Measurements from ENCODE around the gene ST13. TPM values are rescaled to one million over a fixed set of nuclear protein-coding genes. Genes with fewer than 3 reads are reported as not detected.
A peak's percentile ranks its signal among the peaks of the same experiment; 100 is the strongest.
"Not testable (repeated sequence)": the region's sequence is repeated elsewhere in the genome, so short reads cannot be mapped to it uniquely, and the experiment has no call there.

ST13 gene
- total RNA-seq, 1 donor: 231 TPM

DNA sequence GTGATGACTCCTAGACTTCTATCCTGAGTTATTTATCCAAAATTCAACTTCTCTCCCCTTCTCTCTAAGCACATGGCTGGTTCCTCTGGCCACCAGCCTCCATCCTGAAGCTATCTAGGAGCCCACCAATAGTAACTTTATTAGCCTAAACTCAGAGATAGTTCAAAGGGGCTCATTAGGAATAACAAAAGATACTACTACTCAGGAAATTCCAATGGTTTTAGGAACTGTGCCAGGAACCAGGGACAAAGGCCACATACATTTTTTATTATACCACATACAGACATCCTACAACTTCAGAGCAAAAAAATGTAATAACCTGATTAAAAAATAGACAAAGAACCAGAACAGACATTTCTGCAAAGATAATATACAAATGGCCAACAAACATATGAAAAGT lies 65.2 kb downstream of the ST13 start:
- Histone ChIP-seq H3K27me3 (ENCODE audit: insufficient read depth, low read length) (no peaks in the 10 kb centered on the region), H3K79me2 (ENCODE audit: insufficient read depth, low read length) (no peaks in the 10 kb centered on the region), H3K36me3 (ENCODE audit: insufficient read depth, low read length) (peaks cover 5% of the 10 kb centered on the region), H2AFZ (ENCODE audit: low read length) (no peak overlapping the region), H3K27ac (ENCODE audit: low read depth, low read length) (no peak overlapping the region), H3K9me3 (ENCODE audit: low read depth, low read length) (no peaks in the 10 kb centered on the region), H3K4me3 (ENCODE audit: insufficient read depth, low read length) (no peak overlapping the region), H3K4me2 (ENCODE audit: insufficient read depth, low read length) (no peak overlapping the region), H4K20me1 (ENCODE audit: insufficient read depth, low read length) (no peaks in the 10 kb centered on the region), H3K4me1 (ENCODE audit: insufficient read depth, low read length) (no peaks in the 10 kb centered on the region)
- TF ChIP-seq, protein P1, sequence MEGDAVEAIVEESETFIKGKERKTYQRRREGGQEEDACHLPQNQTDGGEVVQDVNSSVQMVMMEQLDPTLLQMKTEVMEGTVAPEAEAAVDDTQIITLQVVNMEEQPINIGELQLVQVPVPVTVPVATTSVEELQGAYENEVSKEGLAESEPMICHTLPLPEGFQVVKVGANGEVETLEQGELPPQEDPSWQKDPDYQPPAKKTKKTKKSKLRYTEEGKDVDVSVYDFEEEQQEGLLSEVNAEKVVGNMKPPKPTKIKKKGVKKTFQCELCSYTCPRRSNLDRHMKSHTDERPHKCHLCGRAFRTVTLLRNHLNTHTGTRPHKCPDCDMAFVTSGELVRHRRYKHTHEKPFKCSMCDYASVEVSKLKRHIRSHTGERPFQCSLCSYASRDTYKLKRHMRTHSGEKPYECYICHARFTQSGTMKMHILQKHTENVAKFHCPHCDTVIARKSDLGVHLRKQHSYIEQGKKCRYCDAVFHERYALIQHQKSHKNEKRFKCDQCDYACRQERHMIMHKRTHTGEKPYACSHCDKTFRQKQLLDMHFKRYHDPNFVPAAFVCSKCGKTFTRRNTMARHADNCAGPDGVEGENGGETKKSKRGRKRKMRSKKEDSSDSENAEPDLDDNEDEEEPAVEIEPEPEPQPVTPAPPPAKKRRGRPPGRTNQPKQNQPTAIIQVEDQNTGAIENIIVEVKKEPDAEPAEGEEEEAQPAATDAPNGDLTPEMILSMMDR (IDR thresholded peaks at IDR 0.05; ENCODE audit: extremely low read depth, low read depth, low read length): no peak
- no peak for DNase-seq (ENCODE audit: insufficient read length, low spot score, missing footprints)

DNA sequence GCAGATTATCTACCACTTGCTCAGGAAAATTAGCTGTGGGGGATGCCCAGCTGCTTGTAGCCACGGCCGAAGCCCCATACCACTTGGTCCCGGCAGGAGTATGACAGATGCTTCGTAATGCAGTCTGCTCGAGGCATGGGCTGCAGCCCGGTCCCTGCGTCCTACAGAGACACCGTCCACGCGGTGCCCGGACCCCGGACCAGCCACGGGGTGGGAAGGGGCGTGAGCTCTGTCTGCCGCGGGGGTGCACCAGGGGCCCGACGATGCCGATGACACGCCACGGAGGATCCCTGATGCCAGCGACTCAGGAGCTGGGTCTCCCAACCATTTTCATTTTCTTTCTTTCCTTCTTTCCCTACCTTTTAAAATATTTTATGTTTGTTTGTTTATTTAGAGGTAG lies 67.3 kb downstream of the ST13 start:
- no peaks in the 10 kb centered on the region for H3K27me3 ChIP-seq (ENCODE audit: insufficient read depth, low read length)
- no peaks in the 10 kb centered on the region for H3K79me2 ChIP-seq (ENCODE audit: insufficient read depth, low read length)
- peaks cover 3% of the 10 kb centered on the region for H3K36me3 ChIP-seq (ENCODE audit: insufficient read depth, low read length)
- DNase-seq (ENCODE audit: insufficient read length, low spot score, missing footprints): no peak
- H3K4me2 ChIP-seq (ENCODE audit: insufficient read depth, low read length): no peak overlapping the region
- H3K4me1 ChIP-seq (ENCODE audit: insufficient read depth, low read length): no peaks in the 10 kb centered on the region
- TF ChIP-seq, protein P1 (IDR thresholded peaks at IDR 0.05; ENCODE audit: extremely low read depth, low read depth, low read length): no peak
- H4K20me1 ChIP-seq (ENCODE audit: insufficient read depth, low read length): no peaks in the 10 kb centered on the region
- no peak overlapping the region for H3K4me3 ChIP-seq (ENCODE audit: insufficient read depth, low read length)
- no peak overlapping the region for H3K27ac ChIP-seq (ENCODE audit: low read depth, low read length)
- no peak overlapping the region for H2AFZ ChIP-seq (ENCODE audit: low read length)
- H3K9me3 ChIP-seq (ENCODE audit: low read depth, low read length): no peaks in the 10 kb centered on the region

DNA sequence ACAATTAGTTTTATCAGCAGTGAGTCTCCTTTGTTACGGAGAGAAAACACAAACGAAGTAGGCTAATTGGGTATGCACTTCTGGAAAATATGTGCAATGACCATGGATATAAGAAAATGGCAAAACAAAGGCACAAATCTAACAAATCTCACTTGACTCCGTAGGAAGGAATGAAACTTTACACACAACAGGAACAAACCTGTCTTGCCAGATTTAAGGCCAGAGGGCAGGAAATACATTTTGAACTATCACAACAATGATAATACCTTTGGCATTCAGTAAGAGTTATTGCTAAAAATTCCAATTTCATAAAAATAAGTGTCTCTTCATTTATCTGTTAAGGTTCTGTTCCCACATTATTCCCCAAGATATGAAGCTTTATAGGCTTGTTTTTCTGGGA lies 73.9 kb downstream of the ST13 start:
- TF ChIP-seq, protein P1 (IDR thresholded peaks at IDR 0.05; ENCODE audit: extremely low read depth, low read depth, low read length): no peak
- no peaks in the 10 kb centered on the region for H3K9me3 ChIP-seq (ENCODE audit: low read depth, low read length)
- no peak overlapping the region for H2AFZ ChIP-seq (ENCODE audit: low read length)
- no peaks in the 10 kb centered on the region for H3K4me1 ChIP-seq (ENCODE audit: insufficient read depth, low read length)
- H4K20me1 ChIP-seq (ENCODE audit: insufficient read depth, low read length): no peaks in the 10 kb centered on the region
- no peak overlapping the region for H3K27ac ChIP-seq (ENCODE audit: low read depth, low read length)
- no peak overlapping the region for H3K4me2 ChIP-seq (ENCODE audit: insufficient read depth, low read length)
- peaks cover 3% of the 10 kb centered on the region for H3K36me3 ChIP-seq (ENCODE audit: insufficient read depth, low read length)
- H3K27me3 ChIP-seq (ENCODE audit: insufficient read depth, low read length): no peaks in the 10 kb centered on the region
- H3K79me2 ChIP-seq (ENCODE audit: insufficient read depth, low read length): no peaks in the 10 kb centered on the region
- no peak overlapping the region for H3K4me3 ChIP-seq (ENCODE audit: insufficient read depth, low read length)
- DNase-seq (ENCODE audit: insufficient read length, low spot score, missing footprints): no peak

DNA sequence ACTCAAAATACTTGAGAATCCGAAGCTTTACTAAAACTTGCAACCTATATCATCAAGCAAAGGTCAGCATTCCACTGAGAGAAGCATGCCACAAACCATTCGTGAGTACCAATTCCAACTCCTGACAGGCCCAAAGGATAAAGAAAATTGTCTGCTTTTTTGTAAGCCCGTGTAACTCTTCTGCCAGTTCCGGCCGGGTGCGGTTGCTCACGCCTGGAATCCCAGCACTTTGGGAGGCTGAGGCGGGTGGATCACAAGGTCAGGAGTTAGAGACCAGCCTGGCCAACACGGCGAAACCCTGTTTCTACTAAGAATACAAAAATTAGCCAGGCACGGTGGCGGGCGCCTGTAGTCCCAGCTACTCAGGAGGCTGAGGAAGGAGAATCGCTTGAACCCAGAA lies 74.7 kb downstream of the ST13 start:
- H3K27me3 ChIP-seq (ENCODE audit: insufficient read depth, low read length); H3K36me3 ChIP-seq (ENCODE audit: insufficient read depth, low read length); H3K4me3 ChIP-seq (ENCODE audit: insufficient read depth, low read length); H3K79me2 ChIP-seq (ENCODE audit: insufficient read depth, low read length); H4K20me1 ChIP-seq (ENCODE audit: insufficient read depth, low read length); H2AFZ ChIP-seq (ENCODE audit: low read length); H3K4me2 ChIP-seq (ENCODE audit: insufficient read depth, low read length); DNase-seq (ENCODE audit: insufficient read length, low spot score, missing footprints); H3K27ac ChIP-seq (ENCODE audit: low read depth, low read length); H3K4me1 ChIP-seq (ENCODE audit: insufficient read depth, low read length); H3K9me3 ChIP-seq (ENCODE audit: low read depth, low read length): not testable (repeated sequence)

Small RNA genes lying within 50 kb of the gene (small RNA-seq; reads per million reads assigned to genes)
- gene JTBP1 (not detected), gene MIR4766 (0.82 reads per million, percentile 14 among the genes with 10 or more reads in this experiment)

Other genes starting within 250 kb of the ST13 start
- gene MRTFA, start 219.9 kb downstream of the ST13 start, total RNA-seq: 29.8 and 34.0 TPM in 2 replicates
- gene MCHR1, start 177.2 kb downstream of the ST13 start, total RNA-seq: 0.59 TPM in 1 of 2 replicates, not detected in the other
- gene SLC25A17, start 37.3 kb downstream of the ST13 start, total RNA-seq: 16.3 and 17.7 TPM in 2 replicates
- gene XPNPEP3, start 509 bp upstream of the ST13 start, total RNA-seq: 15.6 and 17.7 TPM in 2 replicates
- not detected in 2 replicates for gene DNAJB7, start 5.5 kb upstream of the ST13 start, total RNA-seq
- 28.2 and 38.3 TPM in 2 replicates for gene RBX1, start 94.7 kb upstream of the ST13 start, total RNA-seq
- 67.7 and 71.0 TPM in 2 replicates for gene EP300, start 236.0 kb upstream of the ST13 start, total RNA-seq